H1 (cell line): ENCODE data around the gene MIER1. TPM values are rescaled to one million over a fixed set of nuclear protein-coding genes. Genes with fewer than 3 reads are reported as not detected.

Source experiments
- EP300 ChIP-seq, 2 experiments: IDR thresholded peaks; 1 replicate in 1 of 2; 2 replicates in 1 of 2; pipeline ENCODE4 v1.6.1; 2011 to 2012; ENCODE audit warnings: low read depth in 2 of 2, low read length in 2 of 2, mild to moderate bottlenecking in 2 of 2, borderline replicate concordance in 1 of 2, inconsistent platforms in 1 of 2, moderate library complexity in 1 of 2
- RNF2 ChIP-seq: fragments of 200-900, 300-1000 bp; sonication (generic); IDR thresholded peaks from 2 replicates; pipeline ENCODE4 v1.7.1; 2016; ENCODE audit warnings: borderline replicate concordance, low read depth, mild to moderate bottlenecking, antibody characterized with exemption, low read length; ENCODE audit not compliant: poor library complexity, severe bottlenecking; ENCODE audit errors: missing control alignments
- TEAD4 ChIP-seq: IDR thresholded peaks from 2 replicates; pipeline ENCODE4 v1.6.1; 2012; ENCODE audit warnings: low read depth, low read length, inconsistent platforms, mixed read lengths
- polyA plus RNA-seq, 7 experiments: library from polyadenylated mRNA; depleted of rRNA in 3 of 7; stranded (reverse) in 5 of 7; unstranded in 2 of 7; fragments of >200 nt in 5 of 7; fragments of 200-250 nt in 2 of 7; gene quantifications; 1 replicate in 5 of 7; 2 replicates in 1 of 7; 4 replicates in 1 of 7; pipeline versions ENCODE4 v1.2.1 to v1.2.3, GENCODE V29; 2011 to 2013; ENCODE audit warnings: missing spikeins in 2 of 7, mixed read lengths in 2 of 7
- total RNA-seq: library from RNA; stranded (reverse); fragmentation: NEBNext Ultra II Directional; extraction: Animal tissue kit (Norgen Biotek cat#: 25700); gene quantifications from 2 replicates; pipeline ENCODE4 v1.2.1, GENCODE V29; 2021

Gene MIER1
- total and polyA plus RNA-seq, 2 of the 8 experiments (the other 6 are each of a cell fraction or from before 2014, with no cell fraction given) = 5.2 to 33.5 TPM

DNA sequence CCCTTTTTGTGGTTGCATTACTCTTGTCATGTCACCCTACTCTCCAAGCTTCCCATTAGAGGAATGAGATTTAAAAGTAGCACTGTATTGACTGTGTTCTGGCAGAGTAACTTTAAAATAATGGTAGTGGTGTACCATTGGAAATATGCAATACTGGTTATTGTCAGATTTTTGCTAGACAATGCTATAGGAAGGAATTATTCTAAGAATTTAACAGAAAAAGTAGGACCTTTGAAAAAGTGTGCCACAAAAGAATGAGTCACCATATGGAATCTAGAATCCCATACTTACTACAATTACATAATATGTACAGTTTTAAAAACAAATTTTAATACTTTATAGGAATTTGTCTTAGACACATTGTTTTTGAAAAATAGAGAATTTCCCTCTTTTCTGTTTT is 13.8 kb downstream of the MIER1 start (continued):
- TF ChIP-seq TEAD4 (no peak), EP300 (IDR thresholded peaks at IDR 0.05; ENCODE audit: borderline replicate concordance in 1 of 2, low read depth in 2 of 2, low read length in 2 of 2) (no peak), RNF2 (no peak)
